IPS DF 6.9 (cell line): ENCODE results near the gene TSSC4.

ENCODE experiments used
- DNase-seq: peaks from one replicate; pipeline ENCODE4 v3.0.0-alpha.2; 2013; ENCODE audit warnings: low read depth, low spot score
- H3K27ac ChIP-seq: one replicate; pipeline ENCODE4 v1.5.1; 2013; ENCODE audit warnings: low read length, control low read depth
- H3K27me3 ChIP-seq: 2 replicates; pipeline ENCODE4 v1.6.1; 2013; ENCODE audit warnings: mild to moderate bottlenecking, low read length; ENCODE audit not compliant: control insufficient read depth, insufficient read depth
- H3K36me3 ChIP-seq: 2 replicates; pipeline ENCODE4 v1.6.1; 2013; ENCODE audit warnings: low read length; ENCODE audit not compliant: control insufficient read depth, insufficient read depth
- H3K4me1 ChIP-seq: 2 replicates; pipeline ENCODE4 v1.6.1; 2013; ENCODE audit warnings: low read length; ENCODE audit not compliant: control insufficient read depth, insufficient read depth
- H3K4me3 ChIP-seq: 2 replicates; pipeline ENCODE4 v1.5.1; 2013; ENCODE audit warnings: mild to moderate bottlenecking, low read length
- H3K9me3 ChIP-seq: 2 replicates; pipeline ENCODE4 v1.6.1; 2013; ENCODE audit warnings: low read length, inconsistent platforms; ENCODE audit not compliant: control insufficient read depth, insufficient read depth
- WGBS: extraction: QIAGEN DNeasy Blood & Tissue Kit; methylation state at CpG from one replicate; pipeline ENCODE4 v1.1.7; 2013; ENCODE audit warnings: mixed read lengths, missing lambda C conversion rate; ENCODE audit not compliant: insufficient read length, insufficient coverage; 5-methylcytosine and 5-hydroxymethylcytosine counted together

The TSSC4 gene

GRCh38 chr11:2369320-2369719, 31.2 kb upstream of the TSSC4 start:
- WGBS = no CpG with 5 or more reads among the region's 12 CpGs

GRCh38 chr11:2369896-2370295, 30.7 kb upstream of the TSSC4 start:
- no peak for DNase-seq
- Histone ChIP-seq H3K4me1 (no peaks in the 10 kb centered on the region), H3K4me3 (no peak overlapping the region), H3K27me3 (no peaks in the 10 kb centered on the region), H3K9me3 (no peaks in the 10 kb centered on the region), H3K36me3 (no peaks in the 10 kb centered on the region), H3K27ac (no peak overlapping the region)
- no CpG with 5 or more reads among the region's 9 CpGs for WGBS

More at GRCh38 chr11:2369320-2369719, 31.2 kb upstream of the TSSC4 start:
- DNase-seq = no peak
- Histone ChIP-seq H3K4me3 (no peak overlapping the region), H3K4me1 (no peaks in the 10 kb centered on the region), H3K27ac (no peak overlapping the region), H3K27me3 (no peaks in the 10 kb centered on the region), H3K36me3 (no peaks in the 10 kb centered on the region), H3K9me3 (no peaks in the 10 kb centered on the region)

GRCh38 chr11:2374456-2375201, 25.9 kb upstream of the TSSC4 start:
- WGBS = no CpG with 5 or more reads among the region's 15 CpGs
- H3K27ac ChIP-seq = no peak overlapping the region
- H3K9me3 ChIP-seq = no peaks in the 10 kb centered on the region

GRCh38 chr11:2375341-2375853, 25.2 kb upstream of the TSSC4 start:
- Histone ChIP-seq H3K27ac (no peak overlapping the region), H3K4me3 (no peak overlapping the region), H3K36me3 (no peaks in the 10 kb centered on the region; the same call in 1 of the 2 replicates), H3K9me3 (no peaks in the 10 kb centered on the region), H3K27me3 (no peaks in the 10 kb centered on the region), H3K4me1 (peaks cover 2% of the 10 kb centered on the region)
- WGBS = no CpG with 5 or more reads among the region's 6 CpGs
- DNase-seq = no peak

More at GRCh38 chr11:2374456-2375201, 25.9 kb upstream of the TSSC4 start:
- no peak overlapping the region for H3K4me3 ChIP-seq
- DNase-seq = no peak
- peaks cover 2% of the 10 kb centered on the region for H3K4me1 ChIP-seq
- H3K27me3 ChIP-seq = no peaks in the 10 kb centered on the region
- no peaks in the 10 kb centered on the region; the same call in 1 of the 2 replicates for H3K36me3 ChIP-seq

- WGBS = no CpG with 5 or more reads among the region's 16 CpGs
- no peak for DNase-seq
- Histone ChIP-seq H3K36me3 (no peaks in the 10 kb centered on the region; the same call in 1 of the 2 replicates), H3K27ac (no peak overlapping the region), H3K27me3 (no peaks in the 10 kb centered on the region), H3K4me3 (no peak overlapping the region), H3K9me3 (no peaks in the 10 kb centered on the region), H3K4me1 (peaks cover 2% of the 10 kb centered on the region)
Observed at GRCh38 chr11:2375964-2376551, 24.5 kb upstream of the TSSC4 start.

GRCh38 chr11:2376751-2377451, 23.6 kb upstream of the TSSC4 start, which contains the start of gene CD81:
Gene CD81 (plus strand): TSS chr11:2377310. CDS start chr11:2377550, 240 bp downstream.
- no peaks in the 10 kb centered on the region for H3K9me3 ChIP-seq
- no peaks in the 10 kb centered on the region; the same call in 1 of the 2 replicates for H3K36me3 ChIP-seq
- H3K4me3 ChIP-seq = peak within 1 kb of the TSS; percentile 66
- WGBS = no CpG with 5 or more reads among the region's 65 CpGs
- DNase-seq = no peak
- no peak within 1 kb of the TSS for H3K27ac ChIP-seq
- peaks cover 2% of the 10 kb centered on the region for H3K4me1 ChIP-seq
- H3K27me3 ChIP-seq = no peaks in the 10 kb centered on the region

- WGBS = no CpG with 5 or more reads among the region's 88 CpGs
- Histone ChIP-seq H3K36me3 (no peaks in the 10 kb centered on the region; the same call in 1 of the 2 replicates), H3K4me3 (peak overlapping the region; percentile 66), H3K9me3 (no peaks in the 10 kb centered on the region), H3K4me1 (peaks cover 2% of the 10 kb centered on the region), H3K27ac (no peak overlapping the region), H3K27me3 (no peaks in the 10 kb centered on the region)
- DNase-seq = no peak
Observed at GRCh38 chr11:2377511-2378443, 22.8 kb upstream of the TSSC4 start.

GRCh38 chr11:2378527-2379210, 21.9 kb upstream of the TSSC4 start:
- Histone ChIP-seq H3K4me1 (peaks cover 4% of the 10 kb centered on the region), H3K27ac (no peak overlapping the region), H3K9me3 (no peaks in the 10 kb centered on the region), H3K27me3 (no peaks in the 10 kb centered on the region), H3K36me3 (no peaks in the 10 kb centered on the region; the same call in 1 of the 2 replicates), H3K4me3 (peak overlapping the region; percentile 66)
- no CpG with 5 or more reads among the region's 23 CpGs for WGBS
- no peak for DNase-seq

GRCh38 chr11:2379466-2380174, 20.9 kb upstream of the TSSC4 start:
- no CpG with 5 or more reads among the region's 11 CpGs for WGBS
- no peaks in the 10 kb centered on the region; the same call in 1 of the 2 replicates for H3K36me3 ChIP-seq
- no peak overlapping the region for H3K27ac ChIP-seq
- H3K27me3 ChIP-seq = no peaks in the 10 kb centered on the region
- H3K4me3 ChIP-seq = no peak overlapping the region
- no peak for DNase-seq
- no peaks in the 10 kb centered on the region for H3K9me3 ChIP-seq
- peaks cover 6% of the 10 kb centered on the region for H3K4me1 ChIP-seq
